NCI-H2029 (cell line): ENCODE results near the gene ANAPC16.
"Not testable (repeated sequence)": the region's sequence is repeated elsewhere in the genome, so short reads cannot be mapped to it uniquely, and the experiment has no call there.

Experiments
- DNase-seq: peaks from one replicate; lab custom pipeline; 2025; lab: John Stamatoyannopoulos, UW

ANAPC16 gene

GRCh38 chr10:72278668-72279393 is 63.0 kb downstream of the ANAPC16 start:
- no peak for DNase-seq

GRCh38 chr10:72279587-72279986 is 63.8 kb downstream of the ANAPC16 start:
- DNase-seq = not testable (repeated sequence)

- no peak for DNase-seq
Observed at GRCh38 chr10:72283131-72283530, 67.3 kb downstream of the ANAPC16 start.
